ENCODE measurements around the gene SFMBT2.

- TF ChIP-seq POLR2A (IDR thresholded peaks at IDR 0.05) = no peak
- TF ChIP-seq, protein P1, sequence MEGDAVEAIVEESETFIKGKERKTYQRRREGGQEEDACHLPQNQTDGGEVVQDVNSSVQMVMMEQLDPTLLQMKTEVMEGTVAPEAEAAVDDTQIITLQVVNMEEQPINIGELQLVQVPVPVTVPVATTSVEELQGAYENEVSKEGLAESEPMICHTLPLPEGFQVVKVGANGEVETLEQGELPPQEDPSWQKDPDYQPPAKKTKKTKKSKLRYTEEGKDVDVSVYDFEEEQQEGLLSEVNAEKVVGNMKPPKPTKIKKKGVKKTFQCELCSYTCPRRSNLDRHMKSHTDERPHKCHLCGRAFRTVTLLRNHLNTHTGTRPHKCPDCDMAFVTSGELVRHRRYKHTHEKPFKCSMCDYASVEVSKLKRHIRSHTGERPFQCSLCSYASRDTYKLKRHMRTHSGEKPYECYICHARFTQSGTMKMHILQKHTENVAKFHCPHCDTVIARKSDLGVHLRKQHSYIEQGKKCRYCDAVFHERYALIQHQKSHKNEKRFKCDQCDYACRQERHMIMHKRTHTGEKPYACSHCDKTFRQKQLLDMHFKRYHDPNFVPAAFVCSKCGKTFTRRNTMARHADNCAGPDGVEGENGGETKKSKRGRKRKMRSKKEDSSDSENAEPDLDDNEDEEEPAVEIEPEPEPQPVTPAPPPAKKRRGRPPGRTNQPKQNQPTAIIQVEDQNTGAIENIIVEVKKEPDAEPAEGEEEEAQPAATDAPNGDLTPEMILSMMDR (IDR thresholded peaks at IDR 0.05) = no peak
- TF ChIP-seq EP300 (IDR thresholded peaks at IDR 0.05) = no peak
These were observed 224.3 kb downstream of the SFMBT2 start for GRCh38 chr10:7186387-7187018.

All from suprapubic skin (tissue), 3 donors.